ENCODE results near the gene FNBP1L. TPM values are rescaled to one million over a fixed set of nuclear protein-coding genes. Genes with fewer than 3 reads are reported as not detected.

The FNBP1L gene
- polyA plus RNA-seq, 1 of the 3 experiments (the other 2 are of a cell fraction): 16.5 TPM

GRCh38 chr1:93501829-93502369 is 54.0 kb downstream of the FNBP1L start:
- DNase-seq: no peak
- CTCF ChIA-PET: no interaction called here
- H3K79me2 ChIP-seq (ENCODE audit: insufficient read depth): peaks cover 93% of the 10 kb centered on the region
- POLR2A ChIA-PET: no interaction called here
- no peak overlapping the region for H3K4me3 ChIP-seq (ENCODE audit: low read depth in 2 of 2, low read length in 1 of 2)
- no peak for TF ChIP-seq PBX3 (IDR thresholded peaks at IDR 0.05)
- no peak for TF ChIP-seq GATA2 (CRISPR knock-in tag; IDR thresholded peaks at IDR 0.05)
- no peak for TF ChIP-seq EZH2phosphoT487 (IDR thresholded peaks at IDR 0.05; ENCODE audit: borderline replicate concordance, low read depth)
- TF ChIP-seq, protein P1, sequence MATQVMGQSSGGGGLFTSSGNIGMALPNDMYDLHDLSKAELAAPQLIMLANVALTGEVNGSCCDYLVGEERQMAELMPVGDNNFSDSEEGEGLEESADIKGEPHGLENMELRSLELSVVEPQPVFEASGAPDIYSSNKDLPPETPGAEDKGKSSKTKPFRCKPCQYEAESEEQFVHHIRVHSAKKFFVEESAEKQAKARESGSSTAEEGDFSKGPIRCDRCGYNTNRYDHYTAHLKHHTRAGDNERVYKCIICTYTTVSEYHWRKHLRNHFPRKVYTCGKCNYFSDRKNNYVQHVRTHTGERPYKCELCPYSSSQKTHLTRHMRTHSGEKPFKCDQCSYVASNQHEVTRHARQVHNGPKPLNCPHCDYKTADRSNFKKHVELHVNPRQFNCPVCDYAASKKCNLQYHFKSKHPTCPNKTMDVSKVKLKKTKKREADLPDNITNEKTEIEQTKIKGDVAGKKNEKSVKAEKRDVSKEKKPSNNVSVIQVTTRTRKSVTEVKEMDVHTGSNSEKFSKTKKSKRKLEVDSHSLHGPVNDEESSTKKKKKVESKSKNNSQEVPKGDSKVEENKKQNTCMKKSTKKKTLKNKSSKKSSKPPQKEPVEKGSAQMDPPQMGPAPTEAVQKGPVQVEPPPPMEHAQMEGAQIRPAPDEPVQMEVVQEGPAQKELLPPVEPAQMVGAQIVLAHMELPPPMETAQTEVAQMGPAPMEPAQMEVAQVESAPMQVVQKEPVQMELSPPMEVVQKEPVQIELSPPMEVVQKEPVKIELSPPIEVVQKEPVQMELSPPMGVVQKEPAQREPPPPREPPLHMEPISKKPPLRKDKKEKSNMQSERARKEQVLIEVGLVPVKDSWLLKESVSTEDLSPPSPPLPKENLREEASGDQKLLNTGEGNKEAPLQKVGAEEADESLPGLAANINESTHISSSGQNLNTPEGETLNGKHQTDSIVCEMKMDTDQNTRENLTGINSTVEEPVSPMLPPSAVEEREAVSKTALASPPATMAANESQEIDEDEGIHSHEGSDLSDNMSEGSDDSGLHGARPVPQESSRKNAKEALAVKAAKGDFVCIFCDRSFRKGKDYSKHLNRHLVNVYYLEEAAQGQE (IDR thresholded peaks at IDR 0.05; ENCODE audit: low read depth, low read length): no peak
- no peak for TF ChIP-seq NRF1 (IDR thresholded peaks at IDR 0.05; ENCODE audit: low read depth, low read length)
- TF ChIP-seq GABPA (IDR thresholded peaks at IDR 0.05; ENCODE audit: low read depth): no peak
- TF ChIP-seq ZBTB33 (IDR thresholded peaks at IDR 0.05; ENCODE audit: borderline replicate concordance, low read depth): no peak
- no peak for TF ChIP-seq MEF2A (IDR thresholded peaks at IDR 0.05; ENCODE audit: borderline replicate concordance, low read depth)
- TF ChIP-seq SIN3A (IDR thresholded peaks at IDR 0.05; ENCODE audit: borderline replicate concordance, low read depth, low read length): no peak
- no peak for TF ChIP-seq RFX5 (IDR thresholded peaks at IDR 0.05; ENCODE audit: low read length)
- no peak overlapping the region for H3K4me2 ChIP-seq
- H4K20me1 ChIP-seq (ENCODE audit: insufficient read depth): peaks cover 42% of the 10 kb centered on the region
- H3K27me3 ChIP-seq (ENCODE audit: insufficient read depth): no peaks in the 10 kb centered on the region
- H3K4me1 ChIP-seq (ENCODE audit: control insufficient read depth in 1 of 2, insufficient read depth in 2 of 2, low read depth in 1 of 2, low read length in 1 of 2): no peaks in the 10 kb centered on the region; a peak in 1 of 4 replicates
- 94% methylated on average over 1 of the region's 1 CpG for WGBS (ENCODE audit: low lambda C conversion rate)
- peaks cover 11 to 44% of the 10 kb centered on the region in 2 experiments for H3K36me3 ChIP-seq (replicated peaks in 1 of 2; ENCODE audit: control insufficient read depth in 1 of 2, insufficient read depth in 2 of 2, low read length in 1 of 2)
- H2AFZ ChIP-seq (ENCODE audit: low read depth): no peak overlapping the region
- H3F3A ChIP-seq (replicated peaks; ENCODE audit: insufficient read depth): peaks cover 11% of the 10 kb centered on the region
- H3K9me3 ChIP-seq: no peaks in the 10 kb centered on the region
- no peaks in the 10 kb centered on the region for H3K9me2 ChIP-seq
- no peak overlapping the region for H3K27ac ChIP-seq (ENCODE audit: low read depth in 2 of 2, low read length in 1 of 2)
- H3K9ac ChIP-seq: no peak overlapping the region

All from SK-N-SH (cell line).